Measurements from ENCODE around the gene CLMN. TPM values are rescaled to one million over a fixed set of nuclear protein-coding genes. Genes with fewer than 3 reads are reported as not detected.

Gene CLMN
- total RNA-seq, 2 donors from 2014 or later, result 3.4 to 4.0 TPM

DNA sequence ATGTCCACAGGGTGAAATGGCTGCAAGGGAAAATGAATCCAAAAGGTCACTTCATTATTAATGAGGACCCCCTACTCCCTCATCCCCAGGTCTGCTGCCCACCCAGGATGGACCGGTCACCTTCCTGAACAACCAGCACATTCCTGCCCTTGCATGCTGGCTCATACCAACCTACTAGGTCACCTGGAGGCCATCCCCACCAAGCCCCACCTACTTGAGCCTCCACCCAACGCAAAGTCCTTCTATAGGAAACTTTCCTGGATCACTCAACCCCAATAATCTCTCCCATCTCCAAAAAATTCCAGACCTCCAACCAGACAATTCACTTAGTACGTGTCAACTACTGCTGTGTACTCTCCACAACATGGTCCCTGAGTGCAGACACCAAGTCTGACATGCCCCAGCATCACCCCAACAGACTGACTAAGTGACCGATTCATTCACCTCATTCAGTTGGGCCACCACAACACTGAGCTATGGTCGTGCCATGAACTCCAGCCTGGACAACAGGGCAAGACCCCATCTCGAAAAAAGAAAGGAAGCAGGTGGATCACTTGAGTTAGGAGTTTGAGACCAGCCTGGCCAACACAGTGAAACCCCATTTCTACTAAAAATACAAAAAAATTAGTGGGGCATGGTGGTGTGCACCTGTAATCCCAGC, 18.1 kb downstream of the CLMN start:
- H3K27me3 ChIP-seq, result no peaks in the 10 kb centered on the region
- H3K9me3 ChIP-seq, result no peaks in the 10 kb centered on the region
- TF ChIP-seq, protein P1, sequence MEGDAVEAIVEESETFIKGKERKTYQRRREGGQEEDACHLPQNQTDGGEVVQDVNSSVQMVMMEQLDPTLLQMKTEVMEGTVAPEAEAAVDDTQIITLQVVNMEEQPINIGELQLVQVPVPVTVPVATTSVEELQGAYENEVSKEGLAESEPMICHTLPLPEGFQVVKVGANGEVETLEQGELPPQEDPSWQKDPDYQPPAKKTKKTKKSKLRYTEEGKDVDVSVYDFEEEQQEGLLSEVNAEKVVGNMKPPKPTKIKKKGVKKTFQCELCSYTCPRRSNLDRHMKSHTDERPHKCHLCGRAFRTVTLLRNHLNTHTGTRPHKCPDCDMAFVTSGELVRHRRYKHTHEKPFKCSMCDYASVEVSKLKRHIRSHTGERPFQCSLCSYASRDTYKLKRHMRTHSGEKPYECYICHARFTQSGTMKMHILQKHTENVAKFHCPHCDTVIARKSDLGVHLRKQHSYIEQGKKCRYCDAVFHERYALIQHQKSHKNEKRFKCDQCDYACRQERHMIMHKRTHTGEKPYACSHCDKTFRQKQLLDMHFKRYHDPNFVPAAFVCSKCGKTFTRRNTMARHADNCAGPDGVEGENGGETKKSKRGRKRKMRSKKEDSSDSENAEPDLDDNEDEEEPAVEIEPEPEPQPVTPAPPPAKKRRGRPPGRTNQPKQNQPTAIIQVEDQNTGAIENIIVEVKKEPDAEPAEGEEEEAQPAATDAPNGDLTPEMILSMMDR (IDR thresholded peaks at IDR 0.05), result no peak
- H3K4me1 ChIP-seq, result peaks cover 0 to 6% of the 10 kb centered on the region in 2 donors
- no peak overlapping the region for H3K27ac ChIP-seq
- no peaks in the 10 kb centered on the region for H3K36me3 ChIP-seq
- no peak for DNase-seq (ENCODE audit: low spot score)
- no peak overlapping the region for H3K4me3 ChIP-seq

DNA sequence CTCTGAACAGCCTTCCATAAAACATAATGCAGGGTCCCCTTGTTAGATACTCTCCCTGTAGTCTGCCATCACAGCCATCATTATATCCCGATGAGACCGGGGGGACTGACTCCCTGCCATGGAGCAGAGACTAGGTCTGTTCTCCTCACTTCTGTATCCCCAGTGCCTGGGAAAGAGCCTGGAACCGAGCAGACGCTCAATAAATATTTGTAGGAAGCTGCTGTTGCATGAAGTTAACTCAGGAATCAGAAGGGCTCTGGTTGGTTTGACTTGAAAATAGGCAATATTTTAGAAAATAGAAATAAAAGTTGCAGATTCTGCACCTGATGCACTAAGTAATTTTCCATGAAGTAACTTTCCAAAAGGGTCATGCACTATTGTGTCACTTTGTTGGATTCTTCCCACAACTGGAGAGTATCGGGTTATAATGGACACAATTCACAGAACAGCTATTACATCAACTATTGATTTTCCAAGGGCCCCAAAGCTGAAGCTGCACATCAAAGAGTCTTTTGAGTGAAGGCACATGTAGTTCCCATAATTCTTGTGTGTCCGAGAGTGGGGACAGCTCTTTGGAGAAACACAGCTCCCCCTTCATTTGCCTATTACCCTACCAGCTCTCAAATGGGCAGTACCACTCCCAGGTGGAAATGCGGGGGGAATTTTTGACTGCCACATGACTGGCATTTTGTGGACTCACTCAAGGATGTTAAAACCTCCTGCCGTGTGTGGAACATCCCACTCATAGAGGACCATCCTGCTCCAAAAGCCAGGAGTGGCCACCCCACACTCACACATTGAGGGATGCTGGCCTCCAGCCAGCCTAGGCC, 18.8 kb downstream of the CLMN start:
- H3K9me3 ChIP-seq, result peaks cover 0 to 4% of the 10 kb centered on the region in 2 donors
- no peak overlapping the region for H3K4me3 ChIP-seq
- peak overlapping the region in 1 of 2 donors; percentile 21 for H3K27ac ChIP-seq
- DNase-seq (ENCODE audit: low spot score), result no peak
- peaks cover 0 to 6% of the 10 kb centered on the region in 2 donors for H3K4me1 ChIP-seq
- H3K36me3 ChIP-seq, result no peaks in the 10 kb centered on the region
- TF ChIP-seq, protein P1 (IDR thresholded peaks at IDR 0.05), result no peak
- no peaks in the 10 kb centered on the region for H3K27me3 ChIP-seq

DNA sequence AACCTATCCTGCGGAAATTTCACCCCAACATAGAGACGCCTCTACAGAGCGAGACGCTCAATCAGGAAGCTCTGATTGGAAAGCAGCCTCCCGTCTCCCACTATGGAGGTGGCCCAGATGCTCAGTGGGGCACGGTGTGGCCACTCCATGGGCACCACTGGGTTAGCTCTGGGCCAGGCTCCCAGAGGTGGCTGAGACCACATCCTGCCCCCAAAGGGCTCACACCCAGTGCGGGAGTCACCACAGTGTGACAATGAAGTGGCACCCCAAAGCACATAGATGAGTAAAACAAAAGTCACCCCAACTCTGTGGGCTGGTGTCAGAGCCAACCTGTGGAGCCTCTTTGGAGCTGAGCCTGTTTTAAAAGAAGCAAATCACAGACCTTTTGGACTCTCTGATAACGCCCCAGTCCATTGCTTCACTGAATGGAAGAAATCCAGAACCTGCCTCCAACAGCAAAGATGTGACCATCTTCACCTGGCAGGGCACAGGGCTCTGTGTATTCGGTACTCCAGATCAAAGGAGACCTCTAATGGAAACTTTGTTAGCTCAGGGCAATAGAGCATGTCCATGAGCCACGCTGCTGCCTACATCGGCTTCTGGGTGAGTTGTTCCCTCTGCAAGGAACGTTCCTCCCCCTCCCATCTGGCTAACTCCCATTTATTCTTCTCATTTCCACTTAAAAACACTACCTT, 19.6 kb downstream of the CLMN start:
- peak overlapping the region in 1 of 2 donors; percentile 21 for H3K27ac ChIP-seq
- DNase-seq (ENCODE audit: low spot score), result no peak
- H3K9me3 ChIP-seq, result peaks cover 0 to 6% of the 10 kb centered on the region in 2 donors
- H3K4me3 ChIP-seq, result no peak overlapping the region
- H3K27me3 ChIP-seq, result no peaks in the 10 kb centered on the region
- no peaks in the 10 kb centered on the region for H3K36me3 ChIP-seq
- H3K4me1 ChIP-seq, result peaks cover 0 to 6% of the 10 kb centered on the region in 2 donors
- TF ChIP-seq, protein P1 (IDR thresholded peaks at IDR 0.05), result no peak

DNA sequence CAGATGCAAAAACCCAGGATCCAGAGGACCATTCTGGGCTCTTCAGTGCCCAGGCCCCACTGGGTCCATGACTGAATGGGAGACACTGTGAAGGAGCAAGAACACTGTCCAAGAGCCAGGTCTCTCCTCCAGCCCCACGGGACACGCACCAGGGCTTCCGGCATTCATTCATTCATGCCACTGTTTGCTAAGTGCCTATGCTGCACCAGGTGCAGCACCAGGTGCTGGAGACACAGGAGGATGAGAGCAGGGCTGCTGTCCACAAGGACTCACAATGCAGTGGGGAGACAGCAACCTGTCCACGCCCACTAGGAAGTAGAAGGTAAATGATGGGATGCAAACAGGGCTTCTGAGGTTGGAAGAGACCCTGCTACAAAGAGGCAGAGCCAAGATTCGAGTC, 20.4 kb downstream of the CLMN start:
- H3K4me3 ChIP-seq, result no peak overlapping the region
- peaks cover 0 to 6% of the 10 kb centered on the region in 2 donors for H3K4me1 ChIP-seq
- H3K27me3 ChIP-seq, result no peaks in the 10 kb centered on the region
- TF ChIP-seq, protein P1 (IDR thresholded peaks at IDR 0.05), result no peak
- DNase-seq (ENCODE audit: low spot score), result no peak
- no peaks in the 10 kb centered on the region for H3K36me3 ChIP-seq
- no peak overlapping the region for H3K27ac ChIP-seq
- H3K9me3 ChIP-seq, result peaks cover 0 to 6% of the 10 kb centered on the region in 2 donors

DNA sequence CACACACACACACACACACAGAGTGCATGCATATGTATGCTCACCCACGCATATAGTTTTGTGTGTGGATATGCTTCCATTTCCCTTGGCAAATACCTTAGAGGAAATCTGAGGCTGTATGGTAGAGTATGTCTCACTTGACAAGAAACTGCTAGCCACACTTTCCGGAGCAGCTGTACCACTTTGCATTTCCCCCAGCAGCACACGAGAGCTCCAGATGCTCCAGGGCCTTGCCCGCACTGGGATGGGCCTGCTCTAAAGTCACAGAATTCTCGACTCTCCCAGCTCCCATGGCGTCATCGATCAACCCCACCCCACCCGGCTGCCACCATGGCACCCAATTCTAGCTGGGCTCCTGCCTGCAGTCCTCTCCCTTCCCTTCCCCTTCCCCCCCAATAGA, 21.9 kb downstream of the CLMN start:
- no peak overlapping the region for H3K27ac ChIP-seq
- no peaks in the 10 kb centered on the region for H3K27me3 ChIP-seq
- no peaks in the 10 kb centered on the region for H3K4me1 ChIP-seq
- DNase-seq (ENCODE audit: low spot score), result no peak
- H3K4me3 ChIP-seq, result no peak overlapping the region
- TF ChIP-seq, protein P1 (IDR thresholded peaks at IDR 0.05), result no peak
- H3K36me3 ChIP-seq, result no peaks in the 10 kb centered on the region
- H3K9me3 ChIP-seq, result peaks cover 0 to 6% of the 10 kb centered on the region in 2 donors

Data from right atrium auricular region (tissue), 2 donors.